HepG2 (cell line): ENCODE data around the gene RING1. TPM values are rescaled to one million over a fixed set of nuclear protein-coding genes. Genes with fewer than 3 reads are reported as not detected.

Experiments
- ATAC-seq: fragments of 200-7000 bp; cut with Tn5 transposase; 3 replicates; pipeline ENCODE4 v1.9.1; 2020; ENCODE audit warnings: mild to moderate bottlenecking, moderate library complexity
- BruUV-seq: library from RNA; stranded (reverse); fragments of 400-500 nt; replicated peaks from 2 replicates; lab custom pipeline; 2021; lab: Mats Ljungman, UMichigan
- CTCF ChIA-PET: fragments of 300-600 bp; formaldehyde crosslinking; extraction: SDS; loops from one replicate; lab custom pipeline; 2021; ENCODE audit warnings: low total read pairs, inconsistent platforms, low intra/inter-chr PET ratio; lab: Yijun Ruan, JAX
- POLR2A ChIA-PET: fragments of 350-600 bp; sonication (Branson Sonifier 250); formaldehyde crosslinking; loops from one replicate; lab custom pipeline; 2020; ENCODE audit warnings: antibody characterized with exemption, inconsistent platforms; lab: Yijun Ruan, JAX
- DNase-seq: peaks from one replicate; pipeline ENCODE4 v3.0.0-alpha.2; 2015; ENCODE audit warnings: low spot score
- FAIRE-seq: peaks from 3 replicates; lab custom pipeline; 2011; peaks lifted over from hg19 to GRCh38; lab: Jason Lieb, UNC
- H2AFZ ChIP-seq: one replicate; pipeline ENCODE4 v1.6.1; 2011; ENCODE audit warnings: low read length, inconsistent platforms
- H3K27ac ChIP-seq: fragments of 300-600 bp; 3 replicates; pipeline ENCODE4 v1.8.0; 2011; ENCODE audit warnings: mixed run types, mild to moderate bottlenecking, mixed read lengths, low read length, inconsistent platforms; ENCODE audit not compliant: insufficient read depth; ENCODE audit errors: extremely low read length
- H3K27me3 ChIP-seq, 2 experiments: fragments of 200-600 bp in 1 of 2; 2 replicates in 1 of 2; 3 replicates in 1 of 2; pipeline versions ENCODE4 v1.6.0 to v1.8.0; 2011; ENCODE audit warnings: low read length in 2 of 2, mild to moderate bottlenecking in 2 of 2, moderate library complexity in 2 of 2, inconsistent platforms in 1 of 2; ENCODE audit not compliant: insufficient read depth in 2 of 2, control insufficient read depth in 1 of 2
- H3K36me3 ChIP-seq, 2 experiments: fragments of 200-600 bp in 1 of 2; replicated peaks in 1 of 2; 2 replicates in 1 of 2; 3 replicates in 1 of 2; pipeline versions ENCODE4 v1.5.1 to v1.8.0; 2011; ENCODE audit warnings: low read length in 2 of 2, inconsistent platforms in 1 of 2; ENCODE audit not compliant: insufficient read depth in 2 of 2, control insufficient read depth in 1 of 2
- H3K4me1 ChIP-seq: 2 replicates; pipeline ENCODE4 v1.5.1; 2012; ENCODE audit warnings: low read length, inconsistent platforms; ENCODE audit not compliant: insufficient read depth
- H3K4me2 ChIP-seq: 2 replicates; pipeline ENCODE4 v1.6.0; 2011; ENCODE audit warnings: low read depth, low read length, inconsistent platforms
- H3K4me3 ChIP-seq, 3 experiments: fragments of 200-600 bp in 1 of 3; sonication (generic), shearing (Covaris generic) in 1 of 3; replicated peaks in 1 of 3; 2 replicates each; pipeline ENCODE4 v1.5.1; 2011 to 2016; ENCODE audit warnings: low read length in 3 of 3, inconsistent platforms in 2 of 3, low read depth in 2 of 3, mild to moderate bottlenecking in 2 of 3, control low read depth in 1 of 3, mixed read lengths in 1 of 3; ENCODE audit not compliant: insufficient read depth in 1 of 3
- H3K79me2 ChIP-seq: one replicate; pipeline ENCODE4 v1.6.1; 2011; ENCODE audit warnings: low read length, inconsistent platforms; ENCODE audit not compliant: insufficient read depth
- H3K9ac ChIP-seq: 2 replicates; pipeline ENCODE4 v1.6.0; 2011; ENCODE audit warnings: mild to moderate bottlenecking, low read depth, low read length, inconsistent platforms; ENCODE audit not compliant: insufficient read depth
- H3K9me3 ChIP-seq: 2 replicates; pipeline ENCODE4 v1.5.1; 2012; ENCODE audit warnings: mild to moderate bottlenecking, low read length
- H4K20me1 ChIP-seq: 2 replicates; pipeline ENCODE4 v1.6.0; 2011; ENCODE audit warnings: inconsistent platforms, mild to moderate bottlenecking, low read length, moderate library complexity; ENCODE audit not compliant: insufficient read depth
- ARNT ChIP-seq: fragments of 450-650 bp; IDR thresholded peaks from 2 replicates; pipeline ENCODE4 v1.6.1; 2017
- CREB1 ChIP-seq, 2 experiments: fragments of 450-650 bp in 1 of 2; IDR thresholded peaks; 2 replicates each; pipeline ENCODE4 v1.6.1; 2016 to 2017; ENCODE audit warnings: control low read depth in 1 of 2, mild to moderate bottlenecking in 1 of 2, missing compliant biosample characterization in 1 of 2, missing genetic modification characterization in 1 of 2
- FLYWCH1 ChIP-seq: sonication (generic); formaldehyde crosslinking; IDR thresholded peaks from 2 replicates; pipeline ENCODE4 v1.8.1; 2023; ENCODE audit warnings: mild to moderate bottlenecking, missing genetic modification reagents
- GATAD2A ChIP-seq: IDR thresholded peaks from 2 replicates; pipeline ENCODE4 v1.6.1; 2016
- HNRNPL ChIP-seq: fragments of 200-400 bp; formaldehyde crosslinking; IDR thresholded peaks from 2 replicates; pipeline ENCODE4 v1.6.1; 2017; ENCODE audit warnings: mild to moderate bottlenecking, low read depth, low read length
- KAT8 ChIP-seq: IDR thresholded peaks from 2 replicates; pipeline ENCODE4 v1.6.1; 2016; ENCODE audit warnings: missing genetic modification reagents, missing compliant biosample characterization
- MAZ ChIP-seq, 2 experiments: sonication (generic) in 1 of 2; formaldehyde crosslinking in 1 of 2; IDR thresholded peaks; 2 replicates each; pipeline versions ENCODE4 v1.5.0 to v1.6.1; 2012 to 2020; ENCODE audit warnings: low read depth in 2 of 2, mild to moderate bottlenecking in 2 of 2, borderline replicate concordance in 1 of 2, improper control_type of control experiment in 1 of 2, low read length in 1 of 2, missing genetic modification reagents in 1 of 2, moderate library complexity in 1 of 2
- MED1 ChIP-seq: sonication (generic); formaldehyde crosslinking; IDR thresholded peaks from 2 replicates; pipeline ENCODE4 v1.4.0; 2020; ENCODE audit warnings: missing genetic modification reagents
- MTA1 ChIP-seq: sonication (generic); formaldehyde crosslinking; IDR thresholded peaks from 2 replicates; pipeline ENCODE4 v1.4.0; 2020; ENCODE audit warnings: missing genetic modification reagents, mild to moderate bottlenecking, borderline replicate concordance
- NRL ChIP-seq: sonication (generic); formaldehyde crosslinking; IDR thresholded peaks from 2 replicates; pipeline ENCODE4 v1.5.0; 2020; ENCODE audit warnings: missing genetic modification reagents, mild to moderate bottlenecking, moderate library complexity, borderline replicate concordance
- PCBP1 ChIP-seq: fragments of 200-400 bp; formaldehyde crosslinking; IDR thresholded peaks from 2 replicates; pipeline ENCODE4 v1.6.1; 2017; ENCODE audit warnings: mild to moderate bottlenecking, low read depth, low read length, borderline replicate concordance
- SOX13 ChIP-seq, 3 experiments: fragments of 450-650 bp in 1 of 3; sonication (generic) in 1 of 3; formaldehyde crosslinking in 1 of 3; IDR thresholded peaks in 2 of 3; conservative IDR thresholded peaks in 1 of 3; 2 replicates each; pipeline versions ENCODE4 v1.5.0 to v1.6.1; 2016 to 2020; ENCODE audit warnings: antibody characterized with exemption in 1 of 3, mild to moderate bottlenecking in 1 of 3, missing compliant biosample characterization in 1 of 3, missing genetic modification reagents in 1 of 3, moderate library complexity in 1 of 3
- TBX2 ChIP-seq: sonication (generic); formaldehyde crosslinking; IDR thresholded peaks from 2 replicates; pipeline ENCODE4 v1.5.0; 2020; ENCODE audit warnings: missing genetic modification reagents, mild to moderate bottlenecking, borderline replicate concordance
- ZMYM4 ChIP-seq: sonication (generic); formaldehyde crosslinking; IDR thresholded peaks from 2 replicates; pipeline ENCODE4 v1.8.1; 2023; ENCODE audit warnings: mild to moderate bottlenecking, missing genetic modification reagents
- ZNF572 ChIP-seq: sonication (generic); formaldehyde crosslinking; IDR thresholded peaks from 2 replicates; pipeline ENCODE4 v1.5.1; 2020; ENCODE audit warnings: mild to moderate bottlenecking, missing genetic modification reagents
- ZNF672 ChIP-seq: sonication (generic); formaldehyde crosslinking; IDR thresholded peaks from 2 replicates; pipeline ENCODE4 v1.8.1; 2022; ENCODE audit warnings: missing genetic modification reagents
- whole genome bisulfite sequencing: methylation state at CpG from one replicate; pipeline ENCODE4 v1.1.6; 2017; ENCODE audit warnings: low lambda C conversion rate; 5-methylcytosine and 5-hydroxymethylcytosine counted together
- in situ Hi-C: cut with HindIII; loops from 2 replicates; pipeline ENCODE4 v1.10.0; 2017; ENCODE audit warnings: low pct_unique_long_range_greater_than_20kb; ENCODE audit not compliant: extremely low pct_ligation_motif_present
- intact Hi-C: fragments of 100-400 bp; cut with micrococcal nuclease; formaldehyde crosslinking; loops from one replicate; pipeline ENCODE4 v1.10.0; 2022; ENCODE audit not compliant: unreplicated experiment
- polyA plus RNA-seq, 8 experiments: library from polyadenylated mRNA; depleted of rRNA in 3 of 8; stranded (reverse) in 7 of 8; unstranded in 1 of 8; fragments of >200 nt; fragmentation: Illumina TruSeq in 4 of 8; extraction: Trizol in 4 of 8; gene quantifications; 2 replicates each; pipeline versions ENCODE4 v1.2.1 to v1.2.3, GENCODE V29; 2011 to 2016; ENCODE audit warnings: low read depth in 4 of 8, missing spikeins in 1 of 8, mixed read lengths in 1 of 8; ENCODE audit not compliant: insufficient read depth in 1 of 8
- total RNA-seq, 5 experiments: library from RNA; depleted of rRNA; stranded (reverse); fragments of >200 nt; fragmentation: Illumina TruSeq; extraction: Trizol; gene quantifications; 2 replicates each; pipeline ENCODE4 v1.2.3, GENCODE V29; 2016; ENCODE audit warnings: low read depth in 1 of 5
- TF ChIP-seq, protein P1 (sequence below): IDR thresholded peaks from 2 replicates; pipeline ENCODE4 v1.4.0; 2020; ENCODE audit warnings: mild to moderate bottlenecking, missing genetic modification reagents

The RING1 gene
- total and polyA plus RNA-seq, 2 of the 13 experiments (the other 11 are each of a cell fraction or from before 2014, with no cell fraction given) = 23.9 to 33.6 TPM

- in situ Hi-C loops = no loop called here
- intact Hi-C loops = no loop called here
- H3K4me3 ChIP-seq = peak overlapping the region in 1 of 3 experiments; percentile 35; a peak in 1 of 6 replicates
- no peak for TF ChIP-seq CREB1 (IDR thresholded peaks at IDR 0.05)
- TF ChIP-seq CREB1 (CRISPR knock-in tag; IDR thresholded peaks at IDR 0.05) = no peak
- TF ChIP-seq, protein P1, sequence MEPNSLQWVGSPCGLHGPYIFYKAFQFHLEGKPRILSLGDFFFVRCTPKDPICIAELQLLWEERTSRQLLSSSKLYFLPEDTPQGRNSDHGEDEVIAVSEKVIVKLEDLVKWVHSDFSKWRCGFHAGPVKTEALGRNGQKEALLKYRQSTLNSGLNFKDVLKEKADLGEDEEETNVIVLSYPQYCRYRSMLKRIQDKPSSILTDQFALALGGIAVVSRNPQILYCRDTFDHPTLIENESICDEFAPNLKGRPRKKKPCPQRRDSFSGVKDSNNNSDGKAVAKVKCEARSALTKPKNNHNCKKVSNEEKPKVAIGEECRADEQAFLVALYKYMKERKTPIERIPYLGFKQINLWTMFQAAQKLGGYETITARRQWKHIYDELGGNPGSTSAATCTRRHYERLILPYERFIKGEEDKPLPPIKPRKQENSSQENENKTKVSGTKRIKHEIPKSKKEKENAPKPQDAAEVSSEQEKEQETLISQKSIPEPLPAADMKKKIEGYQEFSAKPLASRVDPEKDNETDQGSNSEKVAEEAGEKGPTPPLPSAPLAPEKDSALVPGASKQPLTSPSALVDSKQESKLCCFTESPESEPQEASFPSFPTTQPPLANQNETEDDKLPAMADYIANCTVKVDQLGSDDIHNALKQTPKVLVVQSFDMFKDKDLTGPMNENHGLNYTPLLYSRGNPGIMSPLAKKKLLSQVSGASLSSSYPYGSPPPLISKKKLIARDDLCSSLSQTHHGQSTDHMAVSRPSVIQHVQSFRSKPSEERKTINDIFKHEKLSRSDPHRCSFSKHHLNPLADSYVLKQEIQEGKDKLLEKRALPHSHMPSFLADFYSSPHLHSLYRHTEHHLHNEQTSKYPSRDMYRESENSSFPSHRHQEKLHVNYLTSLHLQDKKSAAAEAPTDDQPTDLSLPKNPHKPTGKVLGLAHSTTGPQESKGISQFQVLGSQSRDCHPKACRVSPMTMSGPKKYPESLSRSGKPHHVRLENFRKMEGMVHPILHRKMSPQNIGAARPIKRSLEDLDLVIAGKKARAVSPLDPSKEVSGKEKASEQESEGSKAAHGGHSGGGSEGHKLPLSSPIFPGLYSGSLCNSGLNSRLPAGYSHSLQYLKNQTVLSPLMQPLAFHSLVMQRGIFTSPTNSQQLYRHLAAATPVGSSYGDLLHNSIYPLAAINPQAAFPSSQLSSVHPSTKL (CRISPR knock-in tag) = peak; percentile 49; the same call in 1 of the 2 replicates
- TF ChIP-seq NRL (CRISPR knock-in tag) = 0 out of 2 replicates have a peak, but pooled peaks have one; percentile 32
- no peak for TF ChIP-seq MED1
- no peak for TF ChIP-seq ARNT
- peak; percentile 57; the same call in 1 of the 2 replicates for TF ChIP-seq MAZ (IDR thresholded peaks at IDR 0.05; ENCODE audit: borderline replicate concordance, low read depth, low read length)
- no peak for TF ChIP-seq MAZ (CRISPR knock-in tag; IDR thresholded peaks at IDR 0.05; ENCODE audit: low read depth)
- TF ChIP-seq FLYWCH1 = no peak
- TF ChIP-seq ZNF572 (CRISPR knock-in tag) = no peak
- 0 out of 2 replicates have a peak, but pooled peaks have one; percentile 75 for TF ChIP-seq ZNF672
- TF ChIP-seq PCBP1 = 0 out of 2 replicates have a peak, but pooled peaks have one; percentile 53
- peak; percentile 35; the same call in 1 of the 2 replicates for TF ChIP-seq MTA1 (CRISPR knock-in tag)
- peak; percentile 54; the same call in 1 of the 2 replicates for TF ChIP-seq TBX2 (CRISPR knock-in tag)
- peak; percentile 44; the same call in 1 of the 2 replicates for TF ChIP-seq KAT8 (CRISPR knock-in tag)
- 0 out of 2 replicates have a peak, but pooled peaks have one; percentile 0 for TF ChIP-seq ZMYM4 (CRISPR knock-in tag)
- no peak for TF ChIP-seq SOX13 (IDR thresholded peaks at IDR 0.05)
- 0 out of 4 replicates have a peak, but pooled peaks of 1 of the 2 experiments have one; percentile 17 for TF ChIP-seq SOX13 (CRISPR knock-in tag; conservative IDR thresholded peaks at IDR 0.05 in 1 of 2, IDR thresholded peaks at IDR 0.05 in 1 of 2)
- peak; percentile 54; the same call in 1 of the 2 replicates for TF ChIP-seq HNRNPL
- peak; percentile 33; the same call in 1 of the 2 replicates for TF ChIP-seq GATAD2A (CRISPR knock-in tag)
These were observed 17.7 kb upstream of the RING1 start for GRCh38 chr6:33190504-33191107.

More at GRCh38 chr6:33190504-33191107, 17.7 kb upstream of the RING1 start:
- FAIRE-seq (peak; percentile 26), ATAC-seq (peak; percentile 39), DNase-seq (no peak)
- Histone ChIP-seq H3K9ac (no peak overlapping the region), H3K36me3 (peaks cover 12 to 17% of the 10 kb centered on the region in 2 experiments), H3K4me1 (peaks cover 28% of the 10 kb centered on the region), H3K79me2 (no peaks in the 10 kb centered on the region), H3K4me2 (peak overlapping the region; percentile 66), H4K20me1 (no peaks in the 10 kb centered on the region; the same call in 1 of the 2 replicates), H2AFZ (no peak overlapping the region), H3K9me3 (no peaks in the 10 kb centered on the region), H3K27ac (no peak overlapping the region), H3K27me3 (peaks cover 0 to 15% of the 10 kb centered on the region in 2 experiments; a peak in 1 of 5 replicates)
- CTCF ChIA-PET = no interaction called here
- no TSS peak for BruUV-seq
- WGBS = 12% methylated on average over 10 of the region's 11 CpGs
- POLR2A ChIA-PET = interaction anchor here (0.9 to 2.5 kb wide), 5 partner anchors 8 to 219 kb away, joined by 3 to 20 read pairs (median 7); partner anchors contain the start of genes HSD17B8 and RING1
